Stimulated activated CD4-positive, alpha-beta T cell treated with anti-CD3 and anti-CD28 coated beads, Interleukin-12 subunit alpha, Interleukin-12 subunit beta, amount 100 ng/mL, for 48 hours (primary cell): ENCODE measurements around the gene DUX4.
"Not testable (repeated sequence)": the region's sequence is repeated elsewhere in the genome, so short reads cannot be mapped to it uniquely, and the experiment has no call there.

ENCODE experiments used
- DNase-seq, 3 donors: peaks; one replicate each; pipeline ENCODE4 v3.0.0-alpha.2; 2020; ENCODE audit warnings: low read depth in 2 of 3, low spot score in 1 of 3

The DUX4 gene

DNA sequence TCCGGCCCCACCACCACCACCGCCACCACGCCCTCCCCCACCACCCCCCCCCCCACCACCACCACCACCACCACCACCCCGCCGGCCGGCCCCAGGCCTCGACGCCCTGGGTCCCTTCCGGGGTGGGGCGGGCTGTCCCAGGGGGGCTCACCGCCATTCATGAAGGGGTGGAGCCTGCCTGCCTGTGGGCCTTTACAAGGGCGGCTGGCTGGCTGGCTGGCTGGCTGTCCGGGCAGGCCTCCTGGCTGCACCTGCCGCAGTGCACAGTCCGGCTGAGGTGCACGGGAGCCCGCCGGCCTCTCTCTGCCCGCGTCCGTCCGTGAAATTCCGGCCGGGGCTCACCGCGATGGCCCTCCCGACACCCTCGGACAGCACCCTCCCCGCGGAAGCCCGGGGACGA lies at the start of gene DUX4:
Gene DUX4, plus strand, starts transcription at position 347 of the 400 bp plus-strand sequence. Its CDS starts 0 bp downstream, at position 347.
- DNase-seq, result not testable (repeated sequence)

DNA sequence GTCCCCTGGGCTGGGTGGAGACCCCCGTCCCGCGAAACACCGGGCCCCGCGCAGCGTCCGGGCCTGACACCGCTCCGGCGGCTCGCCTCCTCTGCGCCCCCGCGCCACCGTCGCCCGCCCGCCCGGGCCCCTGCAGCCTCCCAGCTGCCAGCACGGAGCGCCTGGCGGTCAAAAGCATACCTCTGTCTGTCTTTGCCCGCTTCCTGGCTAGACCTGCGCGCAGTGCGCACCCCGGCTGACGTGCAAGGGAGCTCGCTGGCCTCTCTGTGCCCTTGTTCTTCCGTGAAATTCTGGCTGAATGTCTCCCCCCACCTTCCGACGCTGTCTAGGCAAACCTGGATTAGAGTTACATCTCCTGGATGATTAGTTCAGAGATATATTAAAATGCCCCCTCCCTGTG lies 1.9 kb downstream of the DUX4 start:
- DNase-seq, result not testable (repeated sequence)

DNA sequence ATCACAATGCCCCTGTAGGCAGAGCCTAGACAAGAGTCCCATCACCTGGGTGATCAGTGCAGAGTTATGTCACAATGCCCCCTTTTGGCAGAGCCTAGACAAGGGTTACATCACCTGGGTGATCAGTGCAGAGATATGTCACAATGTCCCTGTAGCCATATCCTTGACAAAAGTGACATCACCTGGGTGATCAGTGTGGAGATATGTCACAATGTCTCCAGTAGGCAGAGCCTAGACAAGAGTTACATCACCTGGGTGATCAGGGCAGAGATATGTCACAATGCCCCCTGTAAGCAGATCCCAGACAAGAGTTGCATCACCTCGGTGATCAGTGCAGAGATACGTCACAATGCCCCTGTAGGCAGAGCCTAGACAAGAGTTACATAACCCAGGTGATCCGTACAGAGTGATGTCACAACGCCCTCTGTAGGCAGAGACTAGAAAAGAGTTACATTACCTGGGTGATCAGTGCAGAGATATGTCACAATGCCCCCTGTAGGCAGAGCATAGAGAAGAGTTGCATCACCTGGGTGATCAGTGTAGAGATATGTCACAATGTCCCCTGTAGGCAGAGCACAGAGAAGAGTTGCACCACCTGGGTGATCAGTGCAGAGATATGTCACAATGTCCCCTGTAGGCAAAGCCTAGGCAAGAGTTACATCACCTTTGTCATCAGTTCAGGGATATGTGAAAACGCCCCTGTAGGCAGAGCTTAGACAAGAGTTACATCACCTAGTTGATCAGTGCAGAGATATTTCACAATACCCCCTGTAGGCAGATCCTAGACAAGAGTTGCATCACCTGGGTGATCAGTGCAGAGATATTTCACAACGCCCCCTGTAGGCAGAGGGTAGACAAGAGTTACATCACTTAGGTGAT lies 4.4 kb downstream of the DUX4 start:
- DNase-seq, result peak in 1 of 3 donors; percentile 22

DNA sequence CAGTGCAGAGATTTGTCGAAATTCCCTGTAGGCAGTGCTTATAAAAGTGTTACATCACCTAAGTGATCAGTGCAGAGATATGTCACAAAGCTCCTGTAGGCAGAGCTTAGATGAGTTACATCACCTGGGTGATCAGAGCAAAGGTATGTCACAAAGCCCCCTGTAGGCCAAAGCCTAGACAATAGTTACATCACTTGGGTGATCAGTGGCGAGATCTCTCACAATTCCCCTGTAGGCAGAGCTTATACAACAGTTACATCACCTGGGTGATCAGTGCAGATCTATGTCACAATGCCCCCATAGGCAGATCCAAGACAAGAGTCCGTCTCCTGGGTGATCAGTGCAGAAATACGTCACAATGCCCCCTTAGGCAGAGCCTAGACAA lies 5.0 kb downstream of the DUX4 start:
- DNase-seq, result not testable (repeated sequence)

DNA sequence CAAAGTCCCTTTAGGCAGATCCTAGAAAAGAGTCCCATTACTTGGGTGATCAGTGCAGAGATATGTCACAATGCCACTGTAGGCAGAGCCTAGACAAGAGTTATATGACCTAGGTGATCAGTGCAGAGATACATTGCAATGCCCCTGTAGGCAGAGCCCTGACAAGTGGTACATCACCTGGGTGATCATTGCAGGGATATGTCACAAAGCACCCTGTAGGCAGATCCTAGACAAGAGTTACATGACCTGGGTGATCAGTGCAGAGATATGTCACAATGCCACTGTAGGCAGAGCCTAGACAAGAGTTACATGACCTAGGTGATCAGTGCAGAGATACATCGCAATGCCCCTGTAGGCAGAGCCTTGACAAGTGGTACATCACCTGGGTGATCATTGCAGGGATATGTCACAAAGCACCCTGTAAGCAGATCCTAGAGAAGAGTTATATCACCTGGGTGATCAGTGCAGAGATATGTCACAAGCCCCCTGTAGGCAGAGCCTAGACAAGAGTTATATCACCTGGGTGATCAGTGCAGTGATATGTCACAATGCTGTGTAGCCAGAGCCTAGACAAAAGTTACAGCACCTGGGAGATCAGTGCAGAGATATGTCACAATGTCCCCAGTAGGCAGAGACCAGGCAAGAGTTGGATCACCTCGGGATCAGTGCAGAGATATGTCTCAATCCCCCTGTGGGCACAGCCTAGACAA lies 5.6 kb downstream of the DUX4 start:
- DNase-seq, result not testable (repeated sequence)

DNA sequence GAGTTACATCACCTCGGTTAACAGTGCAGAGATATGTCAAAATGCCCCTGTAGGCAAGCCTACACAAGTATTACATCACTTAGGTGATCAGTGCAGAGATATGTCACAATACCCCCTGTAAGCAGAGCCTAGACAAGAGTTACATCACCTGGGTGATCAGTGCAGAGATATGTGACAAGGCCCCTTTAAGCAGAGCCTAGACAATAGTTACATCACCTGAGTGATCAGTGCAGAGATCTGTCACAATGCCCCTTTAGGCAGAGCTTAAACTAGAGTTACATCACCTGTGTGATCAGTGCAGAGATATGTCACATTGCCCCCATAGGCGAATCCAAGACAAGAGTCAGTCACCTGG lies 6.1 kb downstream of the DUX4 start:
- not testable (repeated sequence) for DNase-seq

DNA sequence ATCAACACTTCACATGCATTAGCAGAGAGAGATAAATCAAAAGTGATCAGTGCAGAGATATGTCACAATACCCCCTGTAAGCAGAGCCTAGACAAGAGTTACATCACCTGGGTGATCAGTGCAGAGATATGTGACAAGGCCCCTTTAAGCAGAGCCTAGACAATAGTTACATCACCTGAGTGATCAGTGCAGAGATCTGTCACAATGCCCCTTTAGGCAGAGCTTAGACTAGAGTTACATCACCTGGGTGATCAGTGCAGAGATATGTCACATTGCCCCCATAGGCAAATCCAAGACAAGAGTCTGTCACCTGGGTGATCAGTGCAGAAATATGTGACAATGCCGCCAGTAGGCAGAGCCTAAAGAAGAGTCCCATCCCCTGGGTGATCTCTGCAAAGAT lies 7.4 kb downstream of the DUX4 start:
- DNase-seq, result not testable (repeated sequence)

DNA sequence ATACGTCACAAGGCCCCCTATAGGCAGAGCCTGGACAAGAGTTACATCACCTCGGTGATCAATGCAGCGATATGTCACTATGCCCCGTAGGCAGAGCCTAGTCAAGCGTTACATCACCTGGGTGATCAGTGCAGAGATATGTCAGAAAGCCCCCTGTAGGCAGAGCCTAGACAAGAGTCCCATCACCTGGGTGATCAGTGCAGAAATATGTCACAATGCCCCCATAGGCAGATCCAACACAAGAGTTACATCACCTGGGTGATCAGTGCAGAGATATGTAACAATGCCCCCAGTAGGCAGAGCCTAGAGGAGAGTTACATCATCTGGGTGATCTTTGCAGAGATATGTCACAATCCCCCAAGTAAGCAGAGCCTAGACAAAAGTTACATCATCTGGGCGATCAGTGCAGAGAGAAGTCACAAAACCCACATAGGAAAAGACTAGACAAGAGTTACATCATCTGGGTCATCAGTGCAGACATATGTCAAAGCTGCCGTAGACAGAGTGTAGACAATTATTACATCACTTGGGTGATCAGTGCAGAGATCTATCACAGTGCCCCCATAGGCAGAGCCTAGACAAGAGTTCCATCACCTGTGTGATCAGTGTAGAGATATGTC lies 8.0 kb downstream of the DUX4 start:
- not testable (repeated sequence) for DNase-seq

DNA sequence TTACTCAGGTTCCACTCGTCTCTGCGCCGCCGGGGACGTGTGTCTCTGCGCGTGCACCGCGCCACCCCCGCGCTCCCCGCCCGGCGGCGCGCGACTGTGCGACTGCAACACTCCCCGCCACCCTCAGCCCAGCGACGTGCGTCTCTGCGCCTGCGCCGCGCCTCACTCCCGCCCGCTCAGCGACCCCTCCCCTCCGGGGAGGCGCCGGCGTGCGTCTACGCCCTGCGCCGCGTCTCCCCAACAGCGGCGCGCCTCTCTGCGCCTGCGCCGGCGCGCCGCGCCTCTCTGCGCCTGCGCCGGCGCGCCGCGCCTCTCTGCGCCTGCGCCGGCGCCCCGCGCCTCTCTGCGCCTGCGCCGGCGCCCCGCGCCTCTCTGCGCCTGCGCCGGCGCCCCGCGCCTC lies 29.9 kb downstream of the DUX4 start:
- not testable (repeated sequence) for DNase-seq
